Prostate gland (tissue), 2 donors: ENCODE results near the gene ITGBL1. TPM values are rescaled to one million over a fixed set of nuclear protein-coding genes. Genes with fewer than 3 reads are reported as not detected.

ENCODE experiments used
- DNase-seq: peaks from one replicate; pipeline ENCODE4 v3.0.0-alpha.2; 2019; ENCODE audit warnings: low spot score
- H3K27ac ChIP-seq, 2 donors: fragments of 200-600 bp; sonication (generic); 2 replicates each; pipeline ENCODE4 v1.5.1; 2017 to 2019
- H3K27me3 ChIP-seq: fragments of 200-600 bp; sonication (generic); replicated peaks from 2 replicates; pipeline ENCODE4 v1.5.1; 2019; ENCODE audit not compliant: insufficient read depth
- H3K36me3 ChIP-seq, 2 donors: fragments of 200-600 bp; sonication (generic); 1 replicate in 1 of 2; 2 replicates in 1 of 2; pipeline versions ENCODE4 v1.5.1 to v1.8.1; 2017 to 2019
- H3K4me1 ChIP-seq: fragments of 200-600 bp; sonication (generic); replicated peaks from 2 replicates; pipeline ENCODE4 v1.5.1; 2019
- H3K4me3 ChIP-seq, 2 donors: fragments of 200-600 bp; sonication (generic); 2 replicates each; pipeline ENCODE4 v1.5.1; 2017 to 2019
- H3K9me3 ChIP-seq: fragments of 200-600 bp; sonication (generic); 2 replicates; pipeline ENCODE4 v1.5.1; 2017
- POLR2A ChIP-seq: fragments of 450-650 bp; IDR thresholded peaks from one replicate; pipeline ENCODE4 v1.6.1; 2016; ENCODE audit warnings: antibody characterized with exemption, mild to moderate bottlenecking
- POLR2AphosphoS5 ChIP-seq: sonication (generic); formaldehyde crosslinking; IDR thresholded peaks from one replicate; pipeline ENCODE4 v1.6.1; 2017; ENCODE audit warnings: antibody characterized with exemption
- WGBS: methylation state at CpG from one replicate; pipeline ENCODE4 v1.1.5; 2018; 5-methylcytosine and 5-hydroxymethylcytosine counted together
- intact Hi-C: fragments of 100-400 bp; cut with DNase I; formaldehyde crosslinking; loops from one replicate; pipeline ENCODE4 v1.14.2; 2022
- total RNA-seq, 2 donors: library from RNA; depleted of rRNA; stranded (reverse); fragments of >200 nt; gene quantifications; one replicate each; pipeline ENCODE4 v1.1.0, GENCODE V29; 2016
- TF ChIP-seq, protein P1 (sequence below), 4 experiments: fragments of 200-600 bp in 2 of 4; fragments of 450-650 bp in 2 of 4; sonication (generic) in 2 of 4; IDR thresholded peaks; 1 replicate in 3 of 4; 2 replicates in 1 of 4; pipeline ENCODE4 v1.5.1; 2016 to 2019; ENCODE audit warnings: antibody characterized with exemption in 4 of 4, mild to moderate bottlenecking in 2 of 4, moderate library complexity in 2 of 4

Gene ITGBL1
- total RNA-seq, 2 donors from 2014 or later, result 0.09 to 9.0 TPM

DNA sequence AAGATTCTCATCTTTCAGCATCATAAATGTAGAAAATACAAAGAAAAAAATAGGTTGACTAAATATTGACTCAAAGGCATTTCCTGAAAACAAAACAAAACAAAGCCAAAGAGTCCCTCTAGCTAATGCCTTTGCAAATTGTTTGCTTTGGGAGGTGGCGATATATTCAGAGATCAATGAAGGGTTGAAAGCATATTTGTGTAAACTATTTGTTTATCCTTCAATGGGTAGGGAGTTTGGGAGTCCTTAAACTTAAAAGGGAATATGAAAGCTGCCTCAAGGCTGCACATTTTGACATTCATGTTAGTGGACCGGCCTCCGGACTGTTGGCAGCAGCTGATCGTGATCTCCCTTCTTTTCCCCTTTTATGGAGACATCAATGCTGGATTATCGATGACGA is 257.5 kb downstream of the ITGBL1 start:
- DNase-seq, result no peak
- TF ChIP-seq POLR2AphosphoS5 (no peak), POLR2A (no peak)
- TF ChIP-seq, protein P1, sequence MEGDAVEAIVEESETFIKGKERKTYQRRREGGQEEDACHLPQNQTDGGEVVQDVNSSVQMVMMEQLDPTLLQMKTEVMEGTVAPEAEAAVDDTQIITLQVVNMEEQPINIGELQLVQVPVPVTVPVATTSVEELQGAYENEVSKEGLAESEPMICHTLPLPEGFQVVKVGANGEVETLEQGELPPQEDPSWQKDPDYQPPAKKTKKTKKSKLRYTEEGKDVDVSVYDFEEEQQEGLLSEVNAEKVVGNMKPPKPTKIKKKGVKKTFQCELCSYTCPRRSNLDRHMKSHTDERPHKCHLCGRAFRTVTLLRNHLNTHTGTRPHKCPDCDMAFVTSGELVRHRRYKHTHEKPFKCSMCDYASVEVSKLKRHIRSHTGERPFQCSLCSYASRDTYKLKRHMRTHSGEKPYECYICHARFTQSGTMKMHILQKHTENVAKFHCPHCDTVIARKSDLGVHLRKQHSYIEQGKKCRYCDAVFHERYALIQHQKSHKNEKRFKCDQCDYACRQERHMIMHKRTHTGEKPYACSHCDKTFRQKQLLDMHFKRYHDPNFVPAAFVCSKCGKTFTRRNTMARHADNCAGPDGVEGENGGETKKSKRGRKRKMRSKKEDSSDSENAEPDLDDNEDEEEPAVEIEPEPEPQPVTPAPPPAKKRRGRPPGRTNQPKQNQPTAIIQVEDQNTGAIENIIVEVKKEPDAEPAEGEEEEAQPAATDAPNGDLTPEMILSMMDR (IDR thresholded peaks at IDR 0.05), result no peak
- Histone ChIP-seq H3K36me3 (no peaks in the 10 kb centered on the region), H3K4me3 (no peak overlapping the region), H3K4me1 (no peaks in the 10 kb centered on the region), H3K27me3 (no peaks in the 10 kb centered on the region), H3K9me3 (no peaks in the 10 kb centered on the region), H3K27ac (no peak overlapping the region)
- intact Hi-C loops, result no loop called here
- 68% methylated on average over 6 of the region's 6 CpGs for WGBS

DNA sequence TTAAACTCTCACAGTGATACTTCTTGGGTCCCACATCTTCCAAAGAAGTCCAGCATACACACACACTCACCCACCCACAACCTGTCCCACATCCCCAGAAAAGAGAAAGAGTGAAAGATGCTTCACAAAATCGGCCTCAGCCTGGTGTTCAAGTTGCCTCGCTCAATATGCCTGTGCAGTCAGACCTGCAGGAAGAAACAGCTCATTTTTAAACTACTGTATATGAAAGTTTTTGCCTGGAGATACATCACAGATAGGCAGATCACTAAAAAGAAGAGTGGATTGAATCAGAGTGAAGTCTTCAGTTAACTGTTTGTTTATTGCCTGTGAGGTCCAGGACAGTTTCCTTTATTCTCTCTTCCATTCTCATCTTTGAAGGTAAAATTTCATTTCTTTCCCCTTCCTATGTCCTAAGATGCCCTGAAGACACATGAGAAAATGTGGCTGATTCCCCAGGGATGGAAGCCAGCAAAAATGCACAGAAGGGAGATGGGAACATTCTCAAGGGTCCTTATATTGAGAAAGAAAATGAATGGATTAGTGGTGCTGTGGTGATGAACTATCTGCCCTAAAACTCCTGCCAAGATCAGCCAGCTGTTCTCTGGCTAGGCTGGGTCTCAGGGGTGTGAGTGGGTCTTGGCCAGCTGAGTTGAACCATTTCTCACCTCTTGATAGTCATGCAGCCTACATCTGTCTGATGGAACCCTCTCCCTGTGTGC is 259.0 kb downstream of the ITGBL1 start:
- TF ChIP-seq, protein P1 (IDR thresholded peaks at IDR 0.05), result no peak
- TF ChIP-seq POLR2A, result no peak
- TF ChIP-seq POLR2AphosphoS5, result no peak
- Histone ChIP-seq H3K9me3 (no peaks in the 10 kb centered on the region), H3K36me3 (no peaks in the 10 kb centered on the region), H3K27ac (no peak overlapping the region), H3K27me3 (no peaks in the 10 kb centered on the region), H3K4me3 (no peak overlapping the region), H3K4me1 (no peaks in the 10 kb centered on the region)
- no peak for DNase-seq
- intact Hi-C loops, result no loop called here
- 88% methylated on average over 2 of the region's 2 CpGs for WGBS

DNA sequence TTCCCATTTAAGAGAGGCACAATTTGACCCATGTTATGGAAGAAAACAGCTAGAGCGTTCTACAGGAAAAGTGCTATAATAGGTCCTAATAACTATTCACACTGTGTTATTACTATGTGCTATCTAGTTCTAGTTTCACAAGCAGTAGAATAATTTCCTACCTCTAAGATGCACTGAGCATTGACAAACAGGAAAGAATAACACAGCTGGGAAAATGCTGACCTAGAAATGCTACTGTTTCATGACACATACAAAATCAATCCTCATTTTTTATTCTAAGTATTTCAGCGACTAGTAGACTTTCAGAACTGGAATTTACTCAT is 259.5 kb downstream of the ITGBL1 start:
- 84% methylated on average over 2 of the region's 2 CpGs for WGBS
- TF ChIP-seq, protein P1 (IDR thresholded peaks at IDR 0.05), result no peak
- no peak for TF ChIP-seq POLR2AphosphoS5
- no peak for TF ChIP-seq POLR2A
- intact Hi-C loops, result no loop called here
- DNase-seq, result no peak
- no peaks in the 10 kb centered on the region for H3K36me3 ChIP-seq
- no peak overlapping the region for H3K27ac ChIP-seq
- H3K4me1 ChIP-seq, result no peaks in the 10 kb centered on the region
- H3K4me3 ChIP-seq, result no peak overlapping the region
- H3K27me3 ChIP-seq, result no peaks in the 10 kb centered on the region
- no peaks in the 10 kb centered on the region for H3K9me3 ChIP-seq

DNA sequence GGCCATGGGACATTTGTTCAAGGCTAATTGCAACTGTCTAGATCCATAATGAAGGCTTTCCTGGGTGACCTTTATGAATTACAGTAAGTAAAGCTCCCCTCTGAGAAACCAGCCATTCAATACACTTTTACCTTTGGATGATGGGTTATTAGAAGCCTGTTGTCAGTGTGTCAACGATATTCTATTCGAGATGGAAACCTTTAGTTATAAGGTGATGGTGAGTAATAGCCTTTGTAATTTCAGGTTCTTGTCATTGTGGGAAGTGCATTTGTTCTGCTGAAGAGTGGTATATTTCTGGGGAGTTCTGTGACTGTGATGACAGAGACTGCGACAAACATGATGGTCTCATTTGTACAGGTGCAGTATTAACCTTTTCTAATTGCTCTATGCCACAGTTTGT is 261.7 kb downstream of the ITGBL1 start:
- WGBS, result 90% methylated on average over 3 of the region's 3 CpGs
- DNase-seq, result no peak
- no peaks in the 10 kb centered on the region for H3K9me3 ChIP-seq
- no peak overlapping the region for H3K4me3 ChIP-seq
- H3K4me1 ChIP-seq, result no peaks in the 10 kb centered on the region
- TF ChIP-seq POLR2A (no peak), POLR2AphosphoS5 (no peak)
- TF ChIP-seq, protein P1 (IDR thresholded peaks at IDR 0.05), result no peak
- no peaks in the 10 kb centered on the region for H3K36me3 ChIP-seq
- no peak overlapping the region for H3K27ac ChIP-seq
- no peaks in the 10 kb centered on the region for H3K27me3 ChIP-seq
- intact Hi-C loops, result no loop called here

DNA sequence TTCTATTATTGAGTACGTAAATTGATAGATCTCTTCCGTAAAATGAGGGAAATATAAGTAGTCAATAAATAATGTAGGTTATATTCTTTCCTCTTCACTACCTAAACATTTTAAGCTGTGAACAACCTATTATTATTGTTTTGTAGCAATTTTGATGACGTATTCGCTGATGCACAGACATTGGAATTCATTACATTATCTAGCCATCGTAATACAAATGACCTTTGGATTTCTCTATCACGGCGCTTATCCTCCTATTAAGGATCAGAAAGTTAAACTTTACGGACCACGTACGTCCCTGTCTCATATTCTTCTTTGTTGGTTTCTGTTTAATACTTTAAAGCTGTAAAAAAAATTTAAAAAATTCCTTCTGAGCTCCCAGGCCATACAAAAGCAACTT is 264.9 kb downstream of the ITGBL1 start:
- H3K27me3 ChIP-seq, result no peaks in the 10 kb centered on the region
- no peak overlapping the region for H3K4me3 ChIP-seq
- H3K9me3 ChIP-seq, result no peaks in the 10 kb centered on the region
- TF ChIP-seq POLR2AphosphoS5 (no peak), POLR2A (no peak)
- no peaks in the 10 kb centered on the region for H3K4me1 ChIP-seq
- DNase-seq, result no peak
- no peak overlapping the region for H3K27ac ChIP-seq
- H3K36me3 ChIP-seq, result no peaks in the 10 kb centered on the region
- WGBS, result 86% methylated on average over 10 of the region's 10 CpGs
- intact Hi-C loops, result no loop called here
